RPMI8226 (cell line): ENCODE data around the gene RAC3.

Experiments used
- DNase-seq: peaks from one replicate; pipeline ENCODE4 v3.0.0-alpha.2; 2015

Gene RAC3

GRCh38 chr17:82058230-82058854 is 26.9 kb downstream of the RAC3 start:
- no peak for DNase-seq

- DNase-seq, result no peak
These were observed 27.4 kb downstream of the RAC3 start for GRCh38 chr17:82058855-82059249.

GRCh38 chr17:82059272-82060000 is 28.0 kb downstream of the RAC3 start:
- DNase-seq, result no peak

- no peak for DNase-seq
These were observed 28.5 kb downstream of the RAC3 start for GRCh38 chr17:82060001-82060380.

GRCh38 chr17:82060614-82061013 is 29.1 kb downstream of the RAC3 start:
- no peak for DNase-seq

GRCh38 chr17:82061047-82061925 is 29.8 kb downstream of the RAC3 start:
- DNase-seq, result no peak

- no peak for DNase-seq
These were observed 30.9 kb downstream of the RAC3 start for GRCh38 chr17:82062076-82062983.

GRCh38 chr17:82062984-82063368 is 31.5 kb downstream of the RAC3 start:
- DNase-seq, result no peak

- no peak for DNase-seq
These were observed 32.2 kb downstream of the RAC3 start for GRCh38 chr17:82063424-82064415.

GRCh38 chr17:82064433-82065192 is 33.1 kb downstream of the RAC3 start:
- peak; percentile 76 for DNase-seq

- no peak for DNase-seq
These were observed 33.7 kb downstream of the RAC3 start for GRCh38 chr17:82065193-82065637.

- DNase-seq, result peak; percentile 78
These were observed 34.3 kb downstream of the RAC3 start, which contains the start of gene DUS1L for GRCh38 chr17:82065638-82066303. Gene DUS1L (minus strand): TSS chr17:82065804. CDS start chr17:82065059, 745 bp downstream.

- no peak for DNase-seq
These were observed 39.1 kb downstream of the RAC3 start for GRCh38 chr17:82070611-82071010.

GRCh38 chr17:82072827-82073226 is 41.3 kb downstream of the RAC3 start:
- no peak for DNase-seq

GRCh38 chr17:82073446-82073845 is 42.0 kb downstream of the RAC3 start:
- no peak for DNase-seq

- DNase-seq, result no peak
These were observed 44.7 kb downstream of the RAC3 start for GRCh38 chr17:82076018-82076784.

GRCh38 chr17:82076785-82077591 is 45.5 kb downstream of the RAC3 start:
- DNase-seq, result no peak
